Activated naive CD4-positive, alpha-beta T cell treated with anti-CD3 and anti-CD28 coated beads, Interleukin-2, amount 50 U/mL, for 16 hours (primary cell): ENCODE measurements around the gene SCN10A.

Experiments
- DNase-seq: peaks from one replicate; pipeline ENCODE4 v3.0.0-alpha.2; 2020

Gene SCN10A

DNA sequence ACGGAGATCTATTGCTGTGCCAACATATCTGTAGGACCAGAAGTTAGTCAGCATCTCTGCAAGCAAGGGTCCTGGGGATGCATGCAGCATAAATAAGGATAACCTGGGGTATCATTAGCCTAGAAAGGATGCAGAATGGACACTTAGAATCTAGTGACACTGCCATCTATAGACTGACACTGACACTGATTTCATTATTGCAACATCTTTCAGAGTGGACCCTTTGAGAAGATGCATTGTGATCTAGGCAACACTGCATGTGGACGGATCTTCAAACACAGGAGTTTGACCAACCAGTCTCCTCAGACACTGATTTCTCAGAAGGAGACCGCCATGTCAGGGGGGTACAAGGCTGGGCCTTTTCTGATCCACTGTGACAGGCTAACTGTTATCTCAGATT is 52.4 kb downstream of the SCN10A start:
- no peak for DNase-seq

GRCh38 chr3:38758557-38758956 is 57.5 kb downstream of the SCN10A start:
- no peak for DNase-seq

- DNase-seq, result no peak
Observed at GRCh38 chr3:38757721-38758120, 58.3 kb downstream of the SCN10A start.

- no peak for DNase-seq
Observed at GRCh38 chr3:38756892-38757291, 59.1 kb downstream of the SCN10A start.

GRCh38 chr3:38755130-38755529 is 60.9 kb downstream of the SCN10A start:
- no peak for DNase-seq

DNA sequence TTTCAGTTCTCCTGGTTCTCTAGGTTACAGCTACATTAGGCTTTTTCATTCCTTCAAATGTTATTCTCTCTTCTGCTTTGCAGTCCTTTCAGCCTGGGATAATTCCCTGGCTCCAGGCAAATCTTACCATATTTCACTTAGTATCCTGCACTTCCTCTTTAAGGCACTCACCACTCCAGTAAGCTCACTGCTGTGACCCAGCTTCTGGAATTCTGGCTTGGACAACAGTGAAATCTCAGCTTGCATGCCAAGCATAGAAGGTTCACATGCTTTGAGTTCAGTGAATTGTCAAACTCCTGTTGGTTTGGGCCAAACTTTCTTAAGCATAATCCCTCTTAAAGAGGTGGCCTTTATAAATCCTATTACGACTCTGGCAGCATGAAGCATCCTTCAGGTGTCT is 69.4 kb downstream of the SCN10A start:
- no peak for DNase-seq

DNA sequence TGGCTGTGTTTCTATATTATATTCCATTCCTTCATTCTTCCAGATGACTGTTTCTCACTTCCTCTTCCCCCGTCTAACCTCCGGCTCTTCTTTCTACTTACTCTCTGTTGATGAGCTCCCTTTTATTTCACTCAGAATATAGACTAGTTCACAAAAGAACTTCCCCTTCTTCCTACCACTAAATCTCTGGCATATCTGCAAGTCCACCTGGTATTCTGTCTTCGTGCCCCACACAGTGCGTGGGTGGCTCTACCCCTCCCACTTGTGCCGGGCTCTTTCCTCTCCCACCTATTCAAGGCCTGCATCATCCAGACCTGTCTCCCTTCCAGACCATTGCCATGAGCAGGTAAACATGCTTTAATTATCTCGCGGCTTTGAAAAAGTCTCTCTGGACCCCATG is 73.0 kb downstream of the SCN10A start:
- no peak for DNase-seq

GRCh38 chr3:38742550-38742949 is 73.5 kb downstream of the SCN10A start:
- DNase-seq, result no peak

GRCh38 chr3:38740537-38740936 is 75.5 kb downstream of the SCN10A start:
- DNase-seq, result no peak

DNA sequence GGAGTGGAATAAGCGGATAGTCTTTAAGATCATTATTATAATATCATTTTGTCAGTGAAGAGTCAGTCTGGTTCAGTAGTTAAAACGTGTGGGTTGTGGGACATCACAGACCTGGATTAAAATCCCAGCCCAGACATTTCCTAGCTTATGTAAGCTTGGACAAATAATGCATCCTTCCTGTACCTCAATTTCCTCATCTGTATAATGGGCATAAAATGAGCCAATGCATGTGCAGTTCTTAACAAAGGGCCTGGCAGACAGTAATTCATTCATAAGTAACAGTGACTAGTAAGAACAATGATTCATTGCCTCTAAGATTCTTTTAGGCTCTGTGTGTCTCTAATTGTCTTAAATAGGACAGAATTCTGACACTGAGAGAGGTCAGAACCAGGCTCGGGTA is 76.1 kb downstream of the SCN10A start:
- no peak for DNase-seq

DNA sequence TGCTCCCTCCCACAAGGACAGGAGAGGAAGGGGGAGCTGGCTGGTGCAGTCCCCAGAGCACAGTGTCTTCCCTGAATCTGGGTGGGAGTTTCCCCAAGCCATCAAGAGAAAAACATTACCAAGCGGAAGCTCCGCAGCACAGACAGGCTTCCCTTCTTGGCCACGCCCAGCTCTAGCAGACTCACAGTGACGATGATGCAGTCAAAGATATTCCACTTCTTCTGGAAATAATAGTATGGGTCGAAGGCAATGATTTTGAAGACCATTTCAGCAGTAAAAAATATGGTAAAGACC is 76.7 kb downstream of the SCN10A start:
- no peak for DNase-seq

DNA sequence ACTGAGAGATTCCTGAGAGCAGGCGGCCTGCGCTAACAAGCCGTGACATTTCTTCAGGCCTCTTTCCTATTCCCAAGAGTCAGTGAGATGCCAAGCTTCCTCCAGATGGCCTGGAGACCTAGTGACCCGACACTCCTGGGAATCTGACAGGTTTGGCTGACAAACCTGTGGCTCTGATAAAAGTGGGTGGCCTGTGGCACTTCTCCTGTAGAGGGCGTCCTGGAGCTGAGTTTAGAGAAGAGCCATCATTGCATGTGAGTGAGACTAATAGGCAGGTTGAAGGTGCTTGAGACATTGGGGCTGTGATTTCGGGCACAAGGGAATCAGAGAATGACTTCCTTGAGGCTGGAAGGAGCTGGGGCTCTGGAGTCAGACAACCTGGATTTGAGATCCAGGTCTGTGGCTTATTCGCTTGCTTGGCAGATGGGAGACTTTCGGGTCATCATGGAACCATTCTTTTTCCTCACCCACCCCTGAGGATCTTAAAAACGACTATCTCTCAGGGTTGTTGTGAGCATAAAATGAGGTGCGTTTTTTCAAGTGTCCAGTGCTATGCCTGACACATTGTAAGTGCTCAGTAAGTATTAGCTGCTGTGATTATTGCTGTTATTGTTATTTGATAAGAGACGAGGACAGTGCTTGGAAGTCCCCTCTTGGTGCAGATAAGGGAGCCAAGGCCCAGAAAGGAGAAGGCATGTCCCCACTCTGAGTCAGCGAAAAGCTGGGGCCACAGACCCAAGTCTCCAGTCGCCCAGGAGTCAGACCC is 77.2 kb downstream of the SCN10A start:
- DNase-seq, result no peak

DNA sequence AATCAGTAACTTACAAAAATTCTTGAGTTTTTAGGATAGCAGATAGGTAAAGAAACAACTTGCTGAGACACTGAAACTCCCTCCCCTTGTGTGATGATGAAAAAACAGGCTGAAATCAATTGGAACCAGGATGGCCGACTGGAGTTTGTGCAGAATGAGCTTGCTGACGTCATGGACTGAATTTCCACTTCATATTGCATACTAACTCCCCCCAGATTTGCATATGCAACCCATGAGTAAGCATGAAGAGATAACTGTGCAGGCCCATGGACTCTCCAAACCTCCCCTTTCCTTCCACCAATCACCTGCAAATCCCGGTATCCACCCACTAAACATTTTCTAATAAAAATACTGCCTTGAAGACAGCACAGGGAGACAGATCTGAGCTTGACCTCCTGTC is 84.5 kb downstream of the SCN10A start:
- no peak for DNase-seq

- no peak for DNase-seq
Observed at GRCh38 chr3:38730281-38730680, 85.7 kb downstream of the SCN10A start.

DNA sequence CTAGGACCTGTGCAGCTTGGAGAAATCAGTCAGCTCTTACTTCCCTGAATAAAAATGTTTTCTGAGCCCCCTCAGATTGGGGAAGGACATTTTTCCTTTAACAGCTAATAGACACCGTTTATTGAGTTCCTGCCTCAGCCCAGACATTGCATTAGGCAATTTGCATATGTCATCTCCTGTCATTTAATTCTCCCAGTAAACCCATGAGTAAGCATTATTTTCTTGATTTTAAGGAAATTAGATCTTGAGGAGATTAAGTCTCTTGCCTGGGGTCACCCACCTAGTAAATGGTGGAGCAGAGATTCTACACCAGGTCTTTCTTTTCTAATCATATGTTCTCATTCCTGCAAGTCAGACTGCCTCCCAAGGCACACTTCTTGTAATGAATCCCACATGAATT is 88.0 kb downstream of the SCN10A start:
- DNase-seq, result no peak

DNA sequence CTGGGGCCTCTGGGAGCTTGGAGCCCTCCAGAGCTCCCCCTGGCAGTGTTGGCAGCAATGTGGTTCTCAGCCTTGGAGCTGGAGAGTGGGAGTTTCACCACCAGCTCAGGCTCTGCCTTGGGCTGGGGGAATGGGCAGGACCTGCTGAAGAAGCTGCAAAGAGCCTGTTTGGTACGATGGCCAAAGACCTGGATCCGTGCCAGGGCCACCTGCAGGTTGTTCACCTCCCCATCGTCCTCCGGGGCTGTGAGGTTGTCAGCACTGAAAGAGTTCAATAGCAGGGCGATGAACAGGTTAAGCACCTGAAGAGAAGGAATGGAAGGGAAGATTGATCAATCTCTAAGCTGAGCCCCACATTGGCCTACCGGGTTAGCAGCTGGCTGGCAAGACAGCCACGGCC is 89.3 kb downstream of the SCN10A start:
- no peak for DNase-seq

- DNase-seq, result no peak
Observed at GRCh38 chr3:38725726-38726419, 90.1 kb downstream of the SCN10A start.

DNA sequence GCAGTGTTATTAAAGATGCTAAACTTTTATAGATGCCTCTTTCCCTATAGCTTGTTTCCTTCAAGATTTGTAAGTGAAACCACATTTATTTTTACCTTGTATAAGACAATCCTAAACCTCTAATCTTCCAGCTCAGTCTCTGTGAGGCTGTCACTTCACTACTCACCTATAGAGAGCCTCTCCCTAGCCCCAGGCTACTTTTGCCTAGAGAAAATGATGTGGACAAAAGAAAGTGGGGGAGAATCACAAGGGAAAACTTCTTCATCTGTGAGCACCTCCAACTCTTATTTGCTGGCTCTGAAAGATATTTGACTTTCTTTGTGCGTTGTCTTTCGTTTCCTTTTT is 91.7 kb downstream of the SCN10A start:
- no peak for DNase-seq

- no peak for DNase-seq
Observed at GRCh38 chr3:38723569-38724391, 92.2 kb downstream of the SCN10A start.

DNA sequence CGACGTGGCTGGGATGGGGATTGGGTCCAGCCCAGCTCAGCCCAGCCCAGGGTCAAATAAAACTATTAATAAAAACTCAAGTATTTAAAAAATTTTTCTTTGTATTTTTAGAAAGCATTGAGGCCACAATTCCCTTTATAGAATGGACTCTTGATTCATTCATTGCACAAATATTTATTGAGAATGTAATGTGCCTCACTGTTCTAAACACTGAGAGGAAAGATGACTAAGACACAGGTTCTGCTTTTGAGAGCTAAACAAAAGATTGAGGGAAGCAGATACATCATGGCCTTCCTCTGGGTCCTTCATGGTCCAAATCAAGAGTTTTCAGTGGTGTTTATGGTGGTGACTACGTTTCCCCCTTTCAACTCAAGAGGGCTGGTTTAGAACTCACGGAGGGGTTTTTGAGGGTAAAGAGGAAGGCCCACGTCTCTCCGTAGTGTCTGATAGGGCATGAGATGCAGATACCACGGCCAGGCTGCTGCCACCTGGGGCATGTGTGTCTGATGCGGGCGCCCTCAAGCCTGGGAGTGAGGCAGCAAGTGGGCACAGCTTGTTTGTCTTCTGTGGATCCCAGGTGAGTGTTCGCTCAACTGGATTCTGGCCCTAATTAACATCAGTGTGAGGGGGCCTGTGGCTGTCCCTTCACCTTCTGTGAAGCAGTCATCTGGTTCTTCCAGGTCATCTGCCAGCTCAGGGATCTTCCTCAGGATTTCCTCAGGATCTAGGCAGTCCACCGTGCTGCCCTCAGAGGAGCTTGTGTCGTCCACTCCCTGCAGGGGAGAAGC is 93.0 kb downstream of the SCN10A start:
- DNase-seq, result no peak

- no peak for DNase-seq
Observed at GRCh38 chr3:38721207-38721772, 94.7 kb downstream of the SCN10A start.

DNA sequence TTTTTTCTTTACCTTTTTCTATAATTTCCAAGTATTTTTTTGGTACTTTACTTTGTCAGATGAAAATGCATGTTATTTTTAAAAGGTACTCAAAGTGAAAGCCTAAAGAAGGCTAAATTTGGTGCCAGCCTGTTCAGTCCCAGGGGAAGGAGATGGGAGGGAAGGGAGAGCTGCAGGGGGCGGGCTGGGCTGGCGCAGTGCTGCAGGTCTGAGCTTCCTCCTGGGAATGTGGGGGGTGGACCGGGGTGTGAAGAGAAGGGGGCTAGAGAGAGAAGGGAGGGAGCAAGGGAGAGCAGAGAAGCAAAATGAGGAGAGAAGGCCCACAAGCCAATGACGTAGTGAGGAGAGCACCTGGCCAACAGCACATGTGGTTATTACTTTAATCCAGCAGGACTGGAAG is 95.6 kb downstream of the SCN10A start:
- DNase-seq, result no peak
